Heart left ventricle (tissue), 13 donors: Measurements from ENCODE around the gene RAP1GAP.

ENCODE experiments used
- CTCF ChIP-seq, 12 donors: fragments of 200-600 bp; sonication (generic) in 4 of 12; IDR thresholded peaks; one replicate each; pipeline versions ENCODE4 v1.5.0 to v1.8.0; 2018 to 2022; ENCODE audit warnings: antibody characterized with exemption in 12 of 12, mild to moderate bottlenecking in 5 of 12
- POLR2A ChIP-seq, 2 donors: fragments of 450-650 bp; IDR thresholded peaks; one replicate each; pipeline ENCODE4 v1.6.1; 2017; ENCODE audit warnings: antibody characterized with exemption in 2 of 2, mild to moderate bottlenecking in 2 of 2, moderate library complexity in 2 of 2
- donor health status: ischemic (EF 13 %, LVEDD 7.1; RV severe dilation, severe dysfunction).
- donor health status: DM: no; HTN: yes; CAD: no.
- donor health status: DM: no; HTN: no; CAD: no.
- donor health status: ischemic (EF 25% LVEDD 6.9; RV normal size, moderate dysfunction).
- donor health status: ischemic (EF 25% LVEDD 5.7; RV mildly dilated, moderate dysfunction).
- donor health status: ischemic (EF 35%, LVEDD 5.7; RV mildly dilated, moderate dysfunction).
- donor health status: nonischemic (EF 11% LVEDD 7.7; RV severe dilation, severe dysfunction).
- donor health status: DM: yes; HTN: yes; CAD: no.
- donor health status: PGD.
- donor health status: ischemic (EF 29% LVEDD 5.4; RV normal size, mild dysfunction).
- donor health status: nonischemic (EF 23%, LVEDD 6.1; RV moderate dilation, normal function).

GRCh38 chr1:21575351-21575942 is 93.7 kb downstream of the RAP1GAP start:
- TF ChIP-seq CTCF (IDR thresholded peaks at IDR 0.05) (no peak), POLR2A (IDR thresholded peaks at IDR 0.05) (no peak)
